Measurements from ENCODE around the gene NANOS2. TPM values are rescaled to one million over a fixed set of nuclear protein-coding genes. Genes with fewer than 3 reads are reported as not detected.
A peak's percentile ranks its signal among the peaks of the same experiment; 100 is the strongest.

Gene NANOS2
- total and polyA plus RNA-seq, 2 of the 13 experiments (the other 11 are each of a cell fraction or from before 2014, with no cell fraction given): not detected

- Histone ChIP-seq H3K4me3 (replicated peaks in 1 of 3; ENCODE audit: insufficient read depth in 1 of 3, low read depth in 2 of 3, low read length in 3 of 3) (no peak overlapping the region), H3K27me3 (ENCODE audit: control insufficient read depth in 1 of 2, insufficient read depth in 2 of 2, low read length in 2 of 2) (peaks cover 3 to 33% of the 10 kb centered on the region in 2 experiments; a peak in 2 of 5 replicates), H3K36me3 (replicated peaks in 1 of 2; ENCODE audit: control insufficient read depth in 1 of 2, insufficient read depth in 2 of 2, low read length in 2 of 2) (no peaks in the 10 kb centered on the region), H3K4me2 (ENCODE audit: low read depth, low read length) (no peak overlapping the region), H3K9me3 (ENCODE audit: low read length) (no peaks in the 10 kb centered on the region), H2AFZ (ENCODE audit: low read length) (no peak overlapping the region), H3K9ac (ENCODE audit: insufficient read depth, low read depth, low read length) (no peak overlapping the region), H3K4me1 (ENCODE audit: insufficient read depth, low read length) (no peaks in the 10 kb centered on the region), H4K20me1 (ENCODE audit: insufficient read depth, low read length) (no peaks in the 10 kb centered on the region), H3K79me2 (ENCODE audit: insufficient read depth, low read length) (no peaks in the 10 kb centered on the region), H3K27ac (ENCODE audit: extremely low read length, insufficient read depth, low read length) (no peak overlapping the region)
- no peak for ATAC-seq
- intact Hi-C loops (cut with micrococcal nuclease; ENCODE audit: unreplicated experiment) (no loop called here), in situ Hi-C loops (cut with HindIII; ENCODE audit: extremely low pct_ligation_motif_present, low pct_unique_long_range_greater_than_20kb) (no loop called here)
- DNase-seq (ENCODE audit: low spot score): no peak
- no TSS peak for BruUV-seq (replicated peaks)
- ChIA-PET POLR2A (no interaction called here), CTCF (ENCODE audit: low intra/inter-chr PET ratio, low total read pairs) (no interaction called here)
- no peak for FAIRE-seq
- 47% methylated on average over 6 of the region's 6 CpGs for WGBS (ENCODE audit: low lambda C conversion rate)
- TF ChIP-seq PHF20 (CRISPR knock-in tag; IDR thresholded peaks at IDR 0.05): no peak
- no peak for TF ChIP-seq ZBTB37 (CRISPR knock-in tag; IDR thresholded peaks at IDR 0.05)
- no peak for TF ChIP-seq MBD4 (IDR thresholded peaks at IDR 0.05; ENCODE audit: borderline replicate concordance, low read length)
- TF ChIP-seq ZNF776 (CRISPR knock-in tag; IDR thresholded peaks at IDR 0.05): no peak
- TF ChIP-seq MNT (IDR thresholded peaks at IDR 0.05): peak; percentile 74
- TF ChIP-seq MXD3 (CRISPR knock-in tag; IDR thresholded peaks at IDR 0.05): no peak
- TF ChIP-seq RBFOX2 (IDR thresholded peaks at IDR 0.05; ENCODE audit: low read depth, low read length): no peak
- no peak for TF ChIP-seq ZBTB1 (CRISPR knock-in tag; IDR thresholded peaks at IDR 0.05; ENCODE audit: borderline replicate concordance)
- no peak for TF ChIP-seq PRDM4 (CRISPR knock-in tag; IDR thresholded peaks at IDR 0.05; ENCODE audit: borderline replicate concordance)
- TF ChIP-seq FOXK2 (IDR thresholded peaks at IDR 0.05): 0 out of 2 replicates have a peak, but pooled peaks have one; percentile 7
- TF ChIP-seq ZNF567 (CRISPR knock-in tag; IDR thresholded peaks at IDR 0.05; ENCODE audit: borderline replicate concordance): no peak
- 0 out of 2 replicates have a peak, but pooled peaks have one; percentile 11 for TF ChIP-seq ATF7 (IDR thresholded peaks at IDR 0.05)
- no peak for TF ChIP-seq ATF7 (CRISPR knock-in tag; IDR thresholded peaks at IDR 0.05)
- no peak for TF ChIP-seq ZFP62 (CRISPR knock-in tag; IDR thresholded peaks at IDR 0.05)
- no peak for TF ChIP-seq HMG20A (CRISPR knock-in tag; IDR thresholded peaks at IDR 0.05; ENCODE audit: borderline replicate concordance)
- no peak for TF ChIP-seq ZNF317 (CRISPR knock-in tag; IDR thresholded peaks at IDR 0.05)
- no peak for TF ChIP-seq ZNF431 (CRISPR knock-in tag; IDR thresholded peaks at IDR 0.05; ENCODE audit: borderline replicate concordance, low read depth)
- no peak for TF ChIP-seq AHR (CRISPR knock-in tag; IDR thresholded peaks at IDR 0.05)
- no peak for TF ChIP-seq ZBTB8A (CRISPR knock-in tag; IDR thresholded peaks at IDR 0.05; ENCODE audit: borderline replicate concordance, low read depth)
- no peak for TF ChIP-seq FOXO1 (CRISPR knock-in tag; IDR thresholded peaks at IDR 0.05)
- no peak for TF ChIP-seq ZNF34 (CRISPR knock-in tag; IDR thresholded peaks at IDR 0.05; ENCODE audit: borderline replicate concordance)
- TF ChIP-seq ARNTL (CRISPR knock-in tag; IDR thresholded peaks at IDR 0.05): no peak
- no peak for TF ChIP-seq ZNF607 (CRISPR knock-in tag; IDR thresholded peaks at IDR 0.05; ENCODE audit: borderline replicate concordance)
These were observed 43.7 kb upstream of the NANOS2 start for GRCh38 chr19:45958320-45958719.

Measured in HepG2 (cell line).